Heart right ventricle (tissue), 16 donors: ENCODE data around the gene TMTC3. TPM values are rescaled to one million over a fixed set of nuclear protein-coding genes. Genes with fewer than 3 reads are reported as not detected.

Source experiments
- ATAC-seq, 8 donors: fragments of 200-7000 bp; cut with Tn5 transposase; one replicate each; pipeline ENCODE4 v1.9.1; 2020; ENCODE audit warnings: mild to moderate bottlenecking in 8 of 8, moderate library complexity in 8 of 8, moderate number of reproducible peaks in 1 of 8
- DNase-seq, 2 donors: peaks; one replicate each; pipeline ENCODE4 v3.0.0-alpha.2; 2020
- H3K27ac ChIP-seq, 10 donors: fragments of 200-600 bp; sonication (generic) in 2 of 10; one replicate each; pipeline versions ENCODE4 v1.5.0 to v1.8.0; 2020 to 2022; ENCODE audit warnings: mild to moderate bottlenecking in 3 of 10
- H3K27me3 ChIP-seq, 7 donors: fragments of 200-600 bp; one replicate each; pipeline ENCODE4 v1.8.0; 2021 to 2022; ENCODE audit warnings: mild to moderate bottlenecking in 2 of 7
- H3K36me3 ChIP-seq, 9 donors: fragments of 200-600 bp; sonication (generic) in 1 of 9; one replicate each; pipeline versions ENCODE4 v1.5.0 to v1.8.0; 2020 to 2022; ENCODE audit warnings: mild to moderate bottlenecking in 2 of 9
- H3K4me1 ChIP-seq, 9 donors: fragments of 200-600 bp; sonication (generic) in 1 of 9; one replicate each; pipeline versions ENCODE4 v1.5.0 to v1.8.0; 2020 to 2022; ENCODE audit warnings: mild to moderate bottlenecking in 4 of 9
- H3K4me3 ChIP-seq, 10 donors: fragments of 200-600 bp; sonication (generic) in 2 of 10; one replicate each; pipeline versions ENCODE4 v1.5.0 to v1.8.0; 2020 to 2022; ENCODE audit warnings: mild to moderate bottlenecking in 7 of 10, moderate library complexity in 2 of 10
- H3K9me3 ChIP-seq, 11 donors: fragments of 200-600 bp in 10 of 11; sonication (generic) in 2 of 11; one replicate each; pipeline versions ENCODE4 v1.5.0 to v1.8.0; 2013 to 2022; ENCODE audit warnings: mild to moderate bottlenecking in 2 of 11, control low read depth in 1 of 11, moderate library complexity in 1 of 11
- CTCF ChIP-seq, 9 donors: fragments of 200-600 bp; sonication (generic) in 2 of 9; IDR thresholded peaks; one replicate each; pipeline versions ENCODE4 v1.5.0 to v1.8.0; 2021 to 2022; ENCODE audit warnings: antibody characterized with exemption in 9 of 9, mild to moderate bottlenecking in 5 of 9, moderate library complexity in 1 of 9
- WGBS, 2 donors: extraction: QIAGEN DNeasy Blood & Tissue Kit; methylation state at CpG; one replicate each; pipeline ENCODE4 v1.1.7; 2013; ENCODE audit warnings: inconsistent platforms in 1 of 2; 5-methylcytosine and 5-hydroxymethylcytosine counted together
- intact Hi-C, 10 donors: fragments of 100-400 bp; cut with DNase I; formaldehyde crosslinking; loops; one replicate each; pipeline versions ENCODE4 v1.11.1 to v1.14.2; 2022
- polyA plus RNA-seq, 2 donors: library from polyadenylated mRNA; stranded (reverse); fragments of 200-250 nt; gene quantifications; one replicate each; pipeline ENCODE4 v1.2.3, GENCODE V29; 2013
- total RNA-seq, 10 donors: library from RNA; stranded (reverse); fragmentation: NEBNext Ultra II Directional in 3 of 10; extraction: Animal tissue kit (Norgen Biotek cat#: 25700) in 3 of 10; gene quantifications; one replicate each; pipeline versions ENCODE4 v1.2.1 to v1.2.4, GENCODE V29; 2021 to 2023
- donor health status: Arrhythmogenic right ventricular cardiomyopathy.
- donor health status: ischemic (EF 13 %, LVEDD 7.1; RV severe dilation, severe dysfunction).
- donor health status: healthy with polysubstance abuse.
- donor health status: DM: no; HTN: yes; CAD: no.
- donor health status: DM: no; HTN: no; CAD: no.
- donor health status: ischemic (EF 25% LVEDD 6.9; RV normal size, moderate dysfunction).
- donor health status: ischemic (EF 25% LVEDD 5.7; RV mildly dilated, moderate dysfunction).
- donor health status: healthy.
- donor health status: DM: yes; HTN: yes; CAD: no.
- donor health status: Ischemic cardiomyopathy.
- donor health status: ischemic (EF 35%, LVEDD 5.7; RV mildly dilated, moderate dysfunction).
- donor health status: nonischemic (EF 11% LVEDD 7.7; RV severe dilation, severe dysfunction).
- donor health status: DM: yes; HTN: yes; CAD: no.
- donor health status: PGD.
- donor health status: ischemic (EF 29% LVEDD 5.4; RV normal size, mild dysfunction).
- donor health status: nonischemic (EF 23%, LVEDD 6.1; RV moderate dilation, normal function).

Gene TMTC3
- total and polyA plus RNA-seq, 12 donors, result 2.7 to 11.9 (median 8.6) TPM

- ATAC-seq (no peak), DNase-seq (no peak)
- intact Hi-C loops, result no loop called here
- Histone ChIP-seq H3K27me3 (no peaks in the 10 kb centered on the region), H3K36me3 (no peaks in the 10 kb centered on the region), H3K27ac (no peak overlapping the region), H3K9me3 (no peaks in the 10 kb centered on the region), H3K4me3 (no peak overlapping the region), H3K4me1 (peaks cover 0 to 4% (median 0%) of the 10 kb centered on the region in 9 donors)
- 96 to 98% methylated on average over 1 of the region's 1 CpG for WGBS, 2 donors
- no peak for TF ChIP-seq CTCF (IDR thresholded peaks at IDR 0.05)
Measured at GRCh38 chr12:88248606-88249005, 106.5 kb downstream of the TMTC3 start.

Other genes with a start within 250 kb of the TMTC3 start
- under 1 TPM in 3 of 10 donors, not detected in 7; 0.07 to 0.10 (median 0.07) TPM for gene C12orf50, start 112.9 kb upstream of the TMTC3 start, total RNA-seq
- gene C12orf50, start 112.9 kb upstream of the TMTC3 start, polyA plus RNA-seq, result not detected
- 10 to 100 TPM in 2 of 10 donors, 1 to 10 TPM in 8; 6.0 to 10.9 (median 7.9) TPM for gene CEP290, start 219 bp upstream of the TMTC3 start, total RNA-seq
- 1 to 10 TPM; 2.6 to 5.8 TPM for gene CEP290, start 219 bp upstream of the TMTC3 start, polyA plus RNA-seq